Measurements from ENCODE around the gene CCN6.

The CCN6 gene

DNA sequence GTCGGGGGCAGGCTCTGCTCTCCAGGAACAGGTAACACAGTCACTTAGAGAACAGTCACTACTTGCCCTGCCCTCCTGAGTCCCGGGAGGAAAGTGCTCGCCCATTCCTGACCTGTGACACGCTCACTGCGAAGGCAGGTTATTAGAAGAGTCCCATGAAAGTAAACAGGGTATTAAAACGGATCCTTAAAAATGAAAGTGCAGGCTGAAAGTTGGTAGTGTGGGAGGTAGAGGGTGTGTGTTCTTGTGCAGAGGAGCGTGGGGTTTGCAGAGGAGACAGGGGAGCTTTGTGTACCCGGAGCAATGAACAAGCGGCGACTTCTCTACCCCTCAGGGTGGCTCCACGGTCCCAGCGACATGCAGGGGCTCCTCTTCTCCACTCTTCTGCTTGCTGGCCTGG lies at the start of gene CCN6:
Gene CCN6 (plus strand): TSS at position 104 of the 400 bp plus-strand sequence. CDS start 254 bp downstream, at position 358.
- no peak for TF ChIP-seq ZFX (IDR thresholded peaks at IDR 0.05)
- TF ChIP-seq, protein P1, sequence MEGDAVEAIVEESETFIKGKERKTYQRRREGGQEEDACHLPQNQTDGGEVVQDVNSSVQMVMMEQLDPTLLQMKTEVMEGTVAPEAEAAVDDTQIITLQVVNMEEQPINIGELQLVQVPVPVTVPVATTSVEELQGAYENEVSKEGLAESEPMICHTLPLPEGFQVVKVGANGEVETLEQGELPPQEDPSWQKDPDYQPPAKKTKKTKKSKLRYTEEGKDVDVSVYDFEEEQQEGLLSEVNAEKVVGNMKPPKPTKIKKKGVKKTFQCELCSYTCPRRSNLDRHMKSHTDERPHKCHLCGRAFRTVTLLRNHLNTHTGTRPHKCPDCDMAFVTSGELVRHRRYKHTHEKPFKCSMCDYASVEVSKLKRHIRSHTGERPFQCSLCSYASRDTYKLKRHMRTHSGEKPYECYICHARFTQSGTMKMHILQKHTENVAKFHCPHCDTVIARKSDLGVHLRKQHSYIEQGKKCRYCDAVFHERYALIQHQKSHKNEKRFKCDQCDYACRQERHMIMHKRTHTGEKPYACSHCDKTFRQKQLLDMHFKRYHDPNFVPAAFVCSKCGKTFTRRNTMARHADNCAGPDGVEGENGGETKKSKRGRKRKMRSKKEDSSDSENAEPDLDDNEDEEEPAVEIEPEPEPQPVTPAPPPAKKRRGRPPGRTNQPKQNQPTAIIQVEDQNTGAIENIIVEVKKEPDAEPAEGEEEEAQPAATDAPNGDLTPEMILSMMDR (conservative IDR thresholded peaks at IDR 0.05), result no peak
- H3K27ac ChIP-seq, result no peak within 1 kb of the TSS

DNA sequence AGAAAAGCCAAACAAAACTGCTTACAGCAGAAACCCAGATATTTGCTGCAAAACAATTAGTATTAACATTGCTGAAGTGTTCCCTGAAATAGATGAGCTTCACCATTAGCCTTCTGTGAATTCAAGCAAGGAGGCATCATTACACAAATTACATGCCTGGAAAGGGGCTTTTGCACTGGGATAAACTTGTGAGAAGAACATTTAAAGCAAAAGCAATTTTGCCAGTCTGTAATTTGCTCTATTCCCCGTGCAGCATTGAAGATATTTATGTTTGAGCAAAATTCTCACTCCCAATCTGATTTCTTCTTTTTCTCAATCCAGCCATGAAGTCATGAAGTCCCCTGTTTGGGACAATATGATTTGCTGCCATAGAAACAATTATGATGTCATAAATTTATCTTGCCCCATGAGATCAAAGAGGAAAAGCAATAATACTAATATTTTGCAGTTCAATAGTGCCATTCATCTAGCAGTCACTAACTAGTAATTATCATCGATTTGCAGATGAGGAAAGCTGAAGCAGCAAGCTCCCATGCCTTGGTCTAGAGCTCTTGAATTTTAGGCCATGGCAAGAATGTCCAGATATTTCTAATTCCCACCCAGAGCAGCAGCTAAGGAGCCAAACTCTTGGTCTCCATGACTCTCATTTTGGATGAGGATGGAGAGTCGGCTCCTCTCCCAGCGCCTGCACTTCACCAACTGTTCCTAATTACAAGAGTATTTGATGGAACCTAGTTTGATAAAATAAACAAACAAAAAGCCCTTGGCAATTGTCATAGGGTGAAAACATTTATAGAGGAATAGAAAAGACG lies 49.5 kb upstream of the CCN6 start:
- no peak overlapping the region for H3K27ac ChIP-seq
- no peak for TF ChIP-seq ZFX (IDR thresholded peaks at IDR 0.05)
- TF ChIP-seq, protein P1 (conservative IDR thresholded peaks at IDR 0.05), result no peak

DNA sequence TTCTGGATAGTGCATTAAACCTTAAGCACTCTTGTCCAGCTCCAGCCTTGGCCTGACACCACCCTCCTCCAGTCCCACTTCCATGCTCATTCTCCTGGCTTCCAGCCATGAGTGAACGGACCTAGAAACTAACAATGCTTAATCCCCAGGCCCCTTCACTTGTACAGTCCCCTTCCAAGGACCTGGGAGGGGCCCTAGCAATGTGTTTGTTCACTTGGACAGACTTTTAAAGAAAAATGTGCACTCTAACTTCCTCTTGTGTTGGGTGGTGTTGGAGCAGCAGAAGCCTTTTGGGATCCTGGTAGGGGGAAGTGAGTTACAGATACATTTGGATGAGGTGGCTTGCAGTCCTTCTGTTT lies 48.9 kb upstream of the CCN6 start:
- no peak for TF ChIP-seq ZFX (IDR thresholded peaks at IDR 0.05)
- TF ChIP-seq, protein P1 (conservative IDR thresholded peaks at IDR 0.05), result no peak
- H3K27ac ChIP-seq, result no peak overlapping the region

DNA sequence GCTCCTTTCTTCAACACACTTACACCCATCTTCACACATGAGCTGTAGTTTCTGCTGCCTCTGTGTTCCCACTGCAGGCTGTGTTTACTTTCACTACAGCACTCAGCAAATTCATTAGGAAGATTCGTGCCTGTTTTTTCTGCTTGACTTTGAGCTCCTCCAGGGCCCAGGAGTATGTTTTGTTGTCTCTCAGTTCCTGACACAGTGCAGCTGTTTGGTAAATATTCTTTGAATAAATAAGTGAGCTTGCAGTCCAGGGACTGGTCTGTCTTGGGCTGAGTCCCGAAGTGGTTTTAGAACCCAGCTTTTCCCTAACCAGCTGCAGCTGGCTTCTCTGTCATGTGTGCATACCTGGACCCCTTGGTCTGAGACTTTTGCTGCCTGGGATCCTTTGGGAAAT lies 46.6 kb upstream of the CCN6 start:
- H3K27ac ChIP-seq, result no peak overlapping the region
- TF ChIP-seq, protein P1 (conservative IDR thresholded peaks at IDR 0.05), result no peak
- TF ChIP-seq ZFX (IDR thresholded peaks at IDR 0.05), result no peak

DNA sequence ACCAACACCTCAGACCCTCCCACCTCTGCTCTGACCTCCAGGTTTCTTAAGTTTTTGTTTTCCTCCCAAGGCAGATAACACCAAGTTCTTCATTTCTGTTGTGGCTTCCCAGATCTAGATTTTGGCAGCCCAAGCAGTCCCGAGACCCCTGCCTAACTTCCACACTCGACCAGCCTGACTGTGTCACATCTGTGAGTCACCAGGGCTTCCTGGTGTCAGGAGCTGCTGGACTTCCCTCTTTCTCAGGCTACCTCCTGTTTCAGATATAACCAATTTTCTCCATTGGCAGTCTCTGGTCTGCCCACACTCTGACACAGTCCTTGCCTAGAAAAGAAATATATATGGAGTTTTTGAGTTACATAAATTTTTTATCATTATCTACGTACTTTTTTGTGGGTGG lies 46.1 kb upstream of the CCN6 start:
- TF ChIP-seq ZFX (IDR thresholded peaks at IDR 0.05), result no peak
- H3K27ac ChIP-seq, result no peak overlapping the region

DNA sequence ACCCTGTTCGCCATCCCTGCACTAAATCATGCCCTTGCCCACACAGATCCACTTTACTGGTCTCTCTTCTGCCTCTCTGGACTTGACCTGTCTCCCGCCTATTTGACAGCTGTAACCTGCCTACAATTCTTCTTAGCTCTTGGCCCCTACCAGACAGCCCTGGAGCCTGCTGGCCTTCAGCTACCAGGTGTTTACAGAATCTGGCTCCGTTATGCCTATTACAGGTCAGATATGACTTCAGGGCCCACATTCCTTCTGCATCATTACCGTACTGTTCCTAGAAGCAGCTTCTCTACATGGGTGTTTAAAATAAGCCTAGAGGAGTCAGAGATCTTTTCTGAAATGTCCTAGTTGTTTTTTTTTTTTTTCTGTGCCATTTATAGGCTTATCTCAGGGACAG lies 45.4 kb upstream of the CCN6 start:
- no peak overlapping the region for H3K27ac ChIP-seq
- TF ChIP-seq, protein P1 (conservative IDR thresholded peaks at IDR 0.05), result no peak
- no peak for TF ChIP-seq ZFX (IDR thresholded peaks at IDR 0.05)

DNA sequence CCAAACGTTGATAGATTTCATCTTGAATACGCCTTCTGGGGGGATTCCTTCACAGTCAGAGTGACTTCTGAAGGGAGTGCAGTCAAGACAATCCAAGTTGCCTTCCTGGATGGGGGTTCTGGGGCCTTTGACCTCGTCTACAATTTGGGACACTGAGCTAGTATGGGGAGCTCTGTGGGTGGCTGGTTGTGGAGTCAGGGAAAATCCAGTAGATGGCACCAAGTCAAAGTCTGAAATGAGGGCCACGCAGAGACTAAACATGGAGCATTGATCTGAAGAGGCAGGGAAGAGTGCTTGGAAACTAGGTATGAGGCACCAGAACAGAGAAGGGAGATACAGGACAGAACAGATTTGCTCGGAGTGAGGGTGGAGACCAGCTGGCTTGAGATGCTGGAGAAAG lies 43.6 kb upstream of the CCN6 start:
- H3K27ac ChIP-seq, result no peak overlapping the region
- TF ChIP-seq, protein P1 (conservative IDR thresholded peaks at IDR 0.05), result no peak
- TF ChIP-seq ZFX (IDR thresholded peaks at IDR 0.05), result no peak

DNA sequence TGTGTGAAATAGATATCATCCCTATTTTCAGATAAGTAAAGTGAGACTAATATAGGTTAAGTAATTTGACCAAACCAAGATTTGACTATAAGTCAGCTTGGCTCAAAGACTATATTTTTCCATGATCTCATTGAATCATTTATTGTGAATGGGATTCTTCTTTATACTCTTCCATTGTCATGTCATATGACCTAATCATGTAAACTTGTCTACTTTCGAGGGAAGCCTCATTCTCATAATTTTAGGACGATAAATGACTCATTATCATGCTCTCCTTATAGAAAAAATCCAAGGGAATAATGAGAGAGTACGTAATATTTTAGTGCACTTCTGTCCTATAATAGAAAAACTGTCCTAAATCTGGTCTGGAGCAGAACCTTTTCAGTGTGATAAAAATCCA lies 40.9 kb upstream of the CCN6 start:
- no peak overlapping the region for H3K27ac ChIP-seq
- no peak for TF ChIP-seq ZFX (IDR thresholded peaks at IDR 0.05)
- TF ChIP-seq, protein P1 (conservative IDR thresholded peaks at IDR 0.05), result no peak
